ENCODE results near the gene GOLGB1.

GOLGB1 gene

DNA sequence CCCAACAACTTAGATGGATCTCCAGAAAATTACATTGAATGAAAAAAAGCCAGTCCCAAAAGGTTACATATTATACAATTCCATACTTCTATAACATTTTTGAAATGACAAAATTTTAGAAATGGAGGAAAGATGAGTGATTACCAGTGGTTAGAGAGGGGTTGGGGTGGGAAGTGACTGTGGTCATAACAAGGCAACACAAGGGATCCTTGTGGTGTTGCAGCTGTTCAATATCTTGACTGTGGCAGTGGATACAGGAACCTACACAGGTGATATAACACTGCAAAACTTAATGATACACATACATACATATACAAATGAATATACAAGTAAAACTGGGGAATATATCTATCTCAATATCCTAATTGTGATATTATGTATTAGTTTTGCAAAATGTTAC, 9.6 kb downstream of the GOLGB1 start:
- no peak for DNase-seq (ENCODE audit: low read depth)
- no peak overlapping the region for H3K4me3 ChIP-seq (ENCODE audit: low read depth, low read length)
- TF ChIP-seq, protein P1, sequence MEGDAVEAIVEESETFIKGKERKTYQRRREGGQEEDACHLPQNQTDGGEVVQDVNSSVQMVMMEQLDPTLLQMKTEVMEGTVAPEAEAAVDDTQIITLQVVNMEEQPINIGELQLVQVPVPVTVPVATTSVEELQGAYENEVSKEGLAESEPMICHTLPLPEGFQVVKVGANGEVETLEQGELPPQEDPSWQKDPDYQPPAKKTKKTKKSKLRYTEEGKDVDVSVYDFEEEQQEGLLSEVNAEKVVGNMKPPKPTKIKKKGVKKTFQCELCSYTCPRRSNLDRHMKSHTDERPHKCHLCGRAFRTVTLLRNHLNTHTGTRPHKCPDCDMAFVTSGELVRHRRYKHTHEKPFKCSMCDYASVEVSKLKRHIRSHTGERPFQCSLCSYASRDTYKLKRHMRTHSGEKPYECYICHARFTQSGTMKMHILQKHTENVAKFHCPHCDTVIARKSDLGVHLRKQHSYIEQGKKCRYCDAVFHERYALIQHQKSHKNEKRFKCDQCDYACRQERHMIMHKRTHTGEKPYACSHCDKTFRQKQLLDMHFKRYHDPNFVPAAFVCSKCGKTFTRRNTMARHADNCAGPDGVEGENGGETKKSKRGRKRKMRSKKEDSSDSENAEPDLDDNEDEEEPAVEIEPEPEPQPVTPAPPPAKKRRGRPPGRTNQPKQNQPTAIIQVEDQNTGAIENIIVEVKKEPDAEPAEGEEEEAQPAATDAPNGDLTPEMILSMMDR (IDR thresholded peaks at IDR 0.05; ENCODE audit: low read depth, low read length, missing control alignments), result no peak

- DNase-seq (ENCODE audit: low read depth), result no peak
- TF ChIP-seq, protein P1 (IDR thresholded peaks at IDR 0.05; ENCODE audit: low read depth, low read length, missing control alignments), result no peak
- no peak overlapping the region for H3K4me3 ChIP-seq (ENCODE audit: low read depth, low read length)
Measured at GRCh38 chr3:121737644-121738043, 11.9 kb downstream of the GOLGB1 start.

DNA sequence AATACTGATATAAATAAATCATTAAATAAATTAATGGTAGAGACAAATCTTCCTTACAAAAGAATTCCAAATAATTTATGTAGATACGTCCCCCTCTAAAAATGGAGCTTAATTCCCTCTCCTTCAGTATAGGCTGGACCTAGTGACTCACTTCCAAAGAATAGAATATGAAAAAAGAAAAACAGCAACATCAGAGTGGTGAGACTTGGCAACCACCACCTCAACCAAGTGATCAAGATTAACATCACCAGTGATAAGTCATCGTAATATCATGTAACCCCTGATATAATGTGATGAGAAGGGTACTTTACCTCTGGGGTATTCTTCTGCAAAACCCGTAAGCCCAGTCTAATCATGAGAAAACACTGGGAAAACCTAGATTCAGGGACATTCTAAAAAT, 13.4 kb downstream of the GOLGB1 start:
- DNase-seq (ENCODE audit: low read depth), result no peak

DNA sequence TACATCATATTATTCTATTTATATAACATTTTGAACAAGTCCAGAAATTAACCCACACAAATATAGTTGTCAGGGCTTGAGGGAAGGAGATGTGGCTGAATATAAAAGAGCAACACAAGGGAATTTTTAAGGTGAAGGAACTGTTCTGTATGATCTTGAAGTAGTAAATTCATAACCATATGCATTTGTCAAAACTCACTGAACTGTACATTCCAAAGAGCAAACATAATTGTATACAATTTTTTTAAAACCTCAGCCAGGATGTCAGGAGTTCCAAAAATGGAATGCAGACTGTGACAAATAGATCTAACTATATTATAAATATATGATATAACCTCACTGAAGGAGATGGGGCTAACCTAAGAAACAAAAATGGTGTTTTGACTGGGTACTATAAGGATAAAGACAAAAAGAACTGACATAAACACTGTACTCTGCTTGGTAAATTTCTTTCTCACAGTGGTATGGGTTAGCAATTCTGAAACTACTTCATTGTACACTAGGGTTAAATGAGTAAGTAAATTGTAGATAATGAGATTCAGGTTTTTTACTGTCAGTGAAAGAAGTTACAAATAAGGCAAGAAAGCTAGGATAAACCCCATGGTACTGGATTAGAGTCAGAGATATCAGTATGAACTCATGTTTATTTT, 14.4 kb downstream of the GOLGB1 start:
- TF ChIP-seq, protein P1 (IDR thresholded peaks at IDR 0.05; ENCODE audit: low read depth, low read length, missing control alignments), result no peak
- no peak overlapping the region for H3K4me3 ChIP-seq (ENCODE audit: low read depth, low read length)
- DNase-seq (ENCODE audit: low read depth), result peak; percentile 27

More for the DNA sequence above, 13.4 kb downstream of the GOLGB1 start:
- H3K4me3 ChIP-seq (ENCODE audit: low read depth, low read length), result no peak overlapping the region
- TF ChIP-seq, protein P1 (IDR thresholded peaks at IDR 0.05; ENCODE audit: low read depth, low read length, missing control alignments), result no peak

DNA sequence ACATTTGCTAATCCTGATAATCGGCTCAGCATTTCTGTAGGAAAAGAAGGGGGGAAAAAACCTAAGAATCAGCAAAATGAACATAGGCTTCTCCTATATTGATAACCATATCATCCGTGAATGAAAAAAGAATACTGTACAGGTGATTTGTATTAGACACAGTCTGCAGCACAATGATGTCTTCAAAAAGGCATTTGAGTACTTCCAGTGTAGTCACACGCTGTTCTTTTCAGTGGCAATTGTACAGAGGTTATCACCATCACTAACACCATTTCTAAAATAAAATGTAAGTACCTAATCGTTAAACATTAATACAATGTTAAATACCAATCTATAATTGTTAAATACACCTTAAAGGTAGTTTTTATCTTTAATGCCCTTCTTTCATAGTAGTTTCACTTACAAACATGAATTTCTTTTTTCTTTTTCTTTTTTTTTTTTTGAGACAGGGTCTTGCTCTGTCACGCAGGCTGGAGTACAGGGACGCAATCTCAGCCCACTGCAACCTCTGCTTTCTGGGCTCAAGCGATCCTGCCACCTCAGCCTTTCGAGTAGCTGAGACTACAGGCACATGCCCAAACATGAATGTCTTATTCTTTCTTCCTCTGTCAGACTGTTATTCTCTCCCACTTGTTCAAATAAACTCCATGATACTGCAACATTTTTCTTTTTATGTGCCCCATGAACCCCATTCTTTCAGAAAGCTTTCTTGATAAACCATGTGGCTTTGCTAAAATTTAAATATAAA, 18.4 kb downstream of the GOLGB1 start:
- DNase-seq (ENCODE audit: low read depth), result no peak
- no peak overlapping the region for H3K4me3 ChIP-seq (ENCODE audit: low read depth, low read length)
- TF ChIP-seq, protein P1 (IDR thresholded peaks at IDR 0.05; ENCODE audit: low read depth, low read length, missing control alignments), result no peak

DNA sequence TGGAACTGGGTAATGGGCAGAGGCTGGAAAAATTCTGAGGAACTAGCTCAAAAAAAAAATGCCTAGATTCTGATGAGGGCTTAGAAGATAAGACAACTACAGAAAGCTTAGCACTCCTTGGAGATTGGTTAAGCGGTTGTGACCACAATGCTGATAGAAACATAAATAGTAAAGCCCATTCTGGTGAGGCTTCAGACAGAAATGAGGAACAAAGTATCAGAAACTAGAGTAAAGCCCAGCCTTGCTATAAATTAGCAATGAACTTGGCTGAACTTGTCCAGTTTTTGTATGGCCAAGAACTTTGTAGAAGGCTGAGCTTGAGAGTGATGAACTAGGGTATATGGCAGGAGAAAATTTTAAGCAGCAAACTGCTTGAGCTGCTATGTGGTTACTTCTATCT, 25.4 kb downstream of the GOLGB1 start:
- TF ChIP-seq, protein P1 (IDR thresholded peaks at IDR 0.05; ENCODE audit: low read depth, low read length, missing control alignments), result no peak
- peak; percentile 67 for DNase-seq (ENCODE audit: low read depth)
- no peak overlapping the region for H3K4me3 ChIP-seq (ENCODE audit: low read depth, low read length)

All from GM12864 (cell line).